Keratinocyte (primary cell): Measurements from ENCODE around the gene GBP2.

Experiments
- CTCF ChIP-seq, 3 experiments: IDR thresholded peaks in 1 of 3; conservative IDR thresholded peaks in 1 of 3; optimal IDR thresholded peaks in 1 of 3; 2 replicates in 2 of 3; 3 replicates in 1 of 3; pipeline versions ENCODE3 to v1.5.1; 2011; ENCODE audit warnings: low read length in 3 of 3, mild to moderate bottlenecking in 3 of 3, moderate library complexity in 2 of 3, control low read depth in 1 of 3, inconsistent platforms in 1 of 3; ENCODE audit not compliant: insufficient read depth in 2 of 3; ENCODE audit errors: extremely low read depth in 1 of 3
- EZH2 ChIP-seq: IDR thresholded peaks from one replicate; pipeline ENCODE4 v1.6.1; 2012; ENCODE audit warnings: inconsistent platforms, mild to moderate bottlenecking, low read length, moderate library complexity

- TF ChIP-seq CTCF (optimal IDR thresholded peaks at IDR 0.05 in 1 of 3, IDR thresholded peaks at IDR 0.05 in 1 of 3, conservative IDR thresholded peaks at IDR 0.05 in 1 of 3; ENCODE audit: extremely low read depth in 1 of 3, insufficient read depth in 2 of 3, low read length in 3 of 3), result no peak
- no peak for TF ChIP-seq EZH2
Measured at GRCh38 chr1:89146721-89147120, 20.8 kb upstream of the GBP2 start.
